ENCODE measurements around the gene YPEL1. TPM values are rescaled to one million over a fixed set of nuclear protein-coding genes. Genes with fewer than 3 reads are reported as not detected.
"Not testable (repeated sequence)": the region's sequence is repeated elsewhere in the genome, so short reads cannot be mapped to it uniquely, and the experiment has no call there.

Gene YPEL1
- total RNA-seq, 1 donor from 2014 or later: 8.7 TPM

DNA sequence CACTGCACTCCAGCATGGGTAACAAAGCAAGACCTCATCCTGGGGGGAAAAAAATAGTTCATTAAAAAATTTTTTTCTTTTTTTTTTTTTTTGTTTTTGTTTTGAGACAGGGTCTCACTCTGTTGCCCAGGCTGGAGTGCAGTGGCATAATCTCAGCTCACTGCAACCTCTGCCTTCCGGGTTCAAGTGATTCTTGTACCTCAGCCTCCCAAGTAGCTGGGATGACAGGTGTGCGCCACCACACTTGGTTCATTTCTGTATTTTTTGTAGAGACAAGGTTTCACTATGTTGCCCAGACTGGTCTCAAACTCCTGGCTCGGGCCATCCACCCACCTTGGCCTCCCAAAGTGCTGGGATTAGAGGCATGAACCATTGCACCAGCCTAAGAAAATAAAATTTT is 11.1 kb downstream of the YPEL1 start:
- DNase-seq (ENCODE audit: extremely low read depth, low read depth, low spot score): not testable (repeated sequence)

DNA sequence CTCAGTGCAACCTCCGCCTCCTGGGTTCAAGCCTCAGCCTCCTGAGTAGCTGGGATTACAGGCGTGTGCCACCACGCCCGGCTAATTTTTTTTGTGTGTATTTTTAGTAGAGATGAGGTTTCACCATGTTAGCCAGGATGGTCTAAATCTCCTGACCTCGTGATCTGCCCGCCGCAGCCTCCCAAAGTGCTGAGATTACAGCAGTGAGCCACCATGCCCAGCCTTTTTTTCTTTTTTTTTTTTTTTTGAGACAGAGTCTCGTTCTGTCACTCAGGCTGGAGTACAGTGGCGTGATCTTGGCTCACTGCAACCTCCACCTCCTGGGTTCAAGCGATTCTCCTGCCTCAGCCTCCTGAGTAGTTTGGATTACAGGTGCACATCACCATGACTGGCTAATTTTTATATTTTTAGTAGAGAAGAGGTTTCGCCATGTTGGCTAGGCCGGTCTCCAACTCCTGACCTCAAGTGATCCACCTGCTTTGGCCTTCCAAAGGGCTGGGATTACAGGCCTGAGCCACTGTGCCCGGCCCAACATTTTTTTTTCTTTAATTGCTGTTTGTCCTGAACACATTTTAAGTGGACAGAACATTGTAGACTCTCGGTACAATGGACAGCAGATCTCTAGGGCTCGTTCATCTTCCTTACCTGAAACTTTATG is 14.3 kb downstream of the YPEL1 start:
- DNase-seq (ENCODE audit: extremely low read depth, low read depth, low spot score): not testable (repeated sequence)

- DNase-seq (ENCODE audit: extremely low read depth, low read depth, low spot score): not testable (repeated sequence)
Measured at GRCh38 chr22:21720191-21720859, 15.3 kb downstream of the YPEL1 start.

GRCh38 chr22:21719024-21719423 is 16.6 kb downstream of the YPEL1 start:
- DNase-seq (ENCODE audit: extremely low read depth, low read depth, low spot score): no peak

DNA sequence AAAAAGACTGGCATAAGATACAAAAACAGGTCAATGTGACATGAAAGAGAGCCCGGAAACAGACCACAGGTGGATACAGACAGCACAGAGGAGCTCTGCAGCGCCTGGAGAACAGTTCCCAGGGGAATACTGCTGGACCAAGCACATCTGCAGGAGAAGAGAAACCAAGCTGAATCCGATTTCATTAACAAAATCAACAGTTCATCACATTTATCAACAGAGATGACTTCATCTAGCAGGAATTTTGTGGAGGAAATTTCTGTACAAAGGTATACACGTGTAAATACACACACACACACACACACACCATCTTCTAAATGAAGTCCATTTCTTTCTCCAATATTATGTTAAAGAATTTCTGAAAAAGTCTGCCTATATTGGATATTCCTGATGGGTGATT is 17.1 kb downstream of the YPEL1 start:
- DNase-seq (ENCODE audit: extremely low read depth, low read depth, low spot score): no peak

DNA sequence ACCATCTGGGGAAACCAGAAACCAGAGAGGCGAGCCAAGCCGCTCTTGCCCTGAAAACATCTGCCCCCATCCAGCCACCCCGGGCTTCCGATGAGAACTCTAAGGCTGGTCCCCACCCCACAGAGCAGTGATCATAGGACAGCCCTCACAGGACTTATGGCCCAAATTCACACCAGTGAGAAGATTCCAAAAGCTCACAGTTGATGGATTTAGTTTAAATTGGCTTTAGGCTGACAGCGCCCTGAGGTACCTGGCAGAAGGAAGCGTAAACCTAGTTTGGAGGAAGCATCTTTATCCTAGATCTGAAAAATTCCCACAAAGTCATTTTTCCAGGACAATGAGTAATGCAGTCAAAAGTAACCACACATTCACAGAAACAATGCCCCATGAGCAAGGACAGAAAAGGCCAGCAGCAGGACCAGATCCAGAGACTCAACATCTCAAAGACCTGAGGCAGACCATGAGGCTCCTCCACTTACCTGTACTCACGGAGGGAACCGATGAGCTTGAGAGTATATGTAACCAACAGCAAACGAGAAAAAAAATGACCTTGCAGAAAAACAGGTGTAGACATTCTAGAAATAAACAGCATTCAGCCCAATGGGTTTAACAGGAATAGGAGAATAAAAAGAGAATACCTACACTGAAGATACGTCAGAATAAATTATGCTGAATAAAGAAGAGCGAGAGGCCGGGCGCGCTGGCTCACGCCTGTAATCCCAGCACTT is 19.0 kb downstream of the YPEL1 start:
- DNase-seq (ENCODE audit: extremely low read depth, low read depth, low spot score): not testable (repeated sequence)

GRCh38 chr22:21714786-21715185 is 20.8 kb downstream of the YPEL1 start:
- DNase-seq (ENCODE audit: extremely low read depth, low read depth, low spot score): no peak

DNA sequence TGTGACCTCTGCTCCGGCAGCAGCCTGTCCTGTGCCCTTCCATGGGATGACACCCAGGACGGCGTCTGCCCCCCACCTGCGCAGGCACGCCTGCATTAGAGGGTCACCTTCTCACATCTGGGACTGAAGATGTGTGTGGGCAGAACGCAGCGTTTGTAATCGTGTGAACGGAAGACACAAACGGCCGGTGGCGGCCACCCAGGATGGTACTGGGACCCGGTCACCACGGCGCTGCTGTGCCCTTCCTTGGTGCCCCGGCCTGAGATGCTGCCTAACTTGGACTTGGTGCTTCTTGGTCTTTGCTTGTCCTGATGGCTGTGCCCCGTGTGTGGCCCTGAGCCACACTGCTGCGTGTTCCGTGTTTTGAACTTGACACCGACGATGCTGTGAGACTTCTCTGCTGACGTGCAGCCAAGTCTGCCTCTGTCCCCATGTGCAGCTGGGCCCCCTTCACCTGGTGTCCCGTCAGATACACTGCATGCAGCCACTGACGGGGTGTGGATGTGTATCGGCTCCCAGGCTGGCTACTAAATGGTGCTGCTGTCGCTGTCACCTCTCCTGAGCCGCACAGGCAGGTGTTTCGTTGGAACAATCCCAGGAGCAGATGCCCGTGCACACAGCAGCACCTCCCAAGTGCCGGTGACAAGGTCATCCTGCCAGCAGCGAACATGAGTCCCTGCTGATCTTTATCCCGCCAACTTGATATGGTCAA is 21.4 kb downstream of the YPEL1 start:
- DNase-seq (ENCODE audit: extremely low read depth, low read depth, low spot score): no peak

- DNase-seq (ENCODE audit: extremely low read depth, low read depth, low spot score): no peak
Measured at GRCh38 chr22:21713428-21714058, 22.1 kb downstream of the YPEL1 start.

- peak; percentile 54 for DNase-seq (ENCODE audit: extremely low read depth, low read depth, low spot score)
Measured at GRCh38 chr22:21712751-21713427, 22.7 kb downstream of the YPEL1 start.

GRCh38 chr22:21711851-21712250 is 23.7 kb downstream of the YPEL1 start:
- DNase-seq (ENCODE audit: extremely low read depth, low read depth, low spot score): no peak

GRCh38 chr22:21710156-21710555 is 25.4 kb downstream of the YPEL1 start:
- DNase-seq (ENCODE audit: extremely low read depth, low read depth, low spot score): no peak

GRCh38 chr22:21709688-21710087 is 25.9 kb downstream of the YPEL1 start:
- no peak for DNase-seq (ENCODE audit: extremely low read depth, low read depth, low spot score)

- no peak for DNase-seq (ENCODE audit: extremely low read depth, low read depth, low spot score)
Measured at GRCh38 chr22:21708960-21709359, 26.6 kb downstream of the YPEL1 start.

DNA sequence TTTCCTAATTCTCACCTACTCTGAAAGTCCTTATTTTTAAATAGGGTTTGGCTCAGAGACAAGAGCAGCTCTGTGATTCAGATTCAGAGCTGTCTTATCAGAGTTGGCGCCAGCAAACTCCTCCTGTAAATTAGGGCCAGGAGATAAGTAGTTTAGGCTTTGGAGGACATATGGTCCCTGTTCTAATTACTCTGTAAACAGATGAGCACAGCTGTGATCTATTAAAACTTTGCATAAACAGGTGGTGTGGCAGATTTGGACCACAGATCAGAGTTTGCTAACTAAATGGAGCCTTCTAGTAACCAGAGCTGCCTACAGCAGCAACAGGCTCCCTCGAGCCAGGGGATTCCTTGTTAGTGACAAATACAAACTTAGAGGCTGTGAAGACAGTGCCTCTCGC is 27.9 kb downstream of the YPEL1 start:
- DNase-seq (ENCODE audit: extremely low read depth, low read depth, low spot score): no peak

DNA sequence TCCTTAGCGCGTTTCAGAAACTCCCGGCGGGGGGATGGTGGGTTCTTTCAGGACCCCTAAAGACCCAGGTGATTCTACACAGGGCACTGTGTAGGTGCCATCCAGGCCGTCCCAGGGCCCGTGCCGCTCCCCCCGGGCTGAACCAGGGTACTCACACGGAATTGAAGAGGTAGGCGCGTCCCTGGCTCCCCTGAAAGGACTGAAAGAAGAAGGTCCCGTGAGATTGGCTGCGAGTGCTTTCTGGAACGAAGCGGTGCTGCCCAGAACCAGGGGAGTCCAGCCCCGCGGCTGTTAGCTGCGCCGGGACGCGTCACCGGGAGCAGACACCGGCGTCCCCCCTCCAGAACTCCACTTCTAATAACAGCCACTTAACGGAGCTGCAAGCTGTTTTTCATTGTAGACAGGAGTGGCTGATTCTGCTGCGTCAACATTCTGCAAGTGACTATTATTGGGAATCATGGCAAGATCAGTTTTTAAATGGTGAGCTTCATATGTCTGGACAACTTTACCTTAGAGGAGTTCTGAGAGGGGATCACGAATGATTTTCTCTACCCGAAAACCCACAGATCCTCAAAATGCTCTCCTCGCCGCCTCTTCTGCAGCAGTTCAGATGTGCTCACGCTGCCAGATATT is 31.8 kb downstream of the YPEL1 start:
- DNase-seq (ENCODE audit: extremely low read depth, low read depth, low spot score): no peak

- DNase-seq (ENCODE audit: extremely low read depth, low read depth, low spot score): no peak
Measured at GRCh38 chr22:21702700-21703683, 32.6 kb downstream of the YPEL1 start.

GRCh38 chr22:21702094-21702493 is 33.5 kb downstream of the YPEL1 start:
- DNase-seq (ENCODE audit: extremely low read depth, low read depth, low spot score): no peak
